ENCODE measurements around the gene GBX2. TPM values are rescaled to one million over a fixed set of nuclear protein-coding genes. Genes with fewer than 3 reads are reported as not detected.

The GBX2 gene
- total RNA-seq, 1 experiment from 2014 or later = 5.9 TPM

DNA sequence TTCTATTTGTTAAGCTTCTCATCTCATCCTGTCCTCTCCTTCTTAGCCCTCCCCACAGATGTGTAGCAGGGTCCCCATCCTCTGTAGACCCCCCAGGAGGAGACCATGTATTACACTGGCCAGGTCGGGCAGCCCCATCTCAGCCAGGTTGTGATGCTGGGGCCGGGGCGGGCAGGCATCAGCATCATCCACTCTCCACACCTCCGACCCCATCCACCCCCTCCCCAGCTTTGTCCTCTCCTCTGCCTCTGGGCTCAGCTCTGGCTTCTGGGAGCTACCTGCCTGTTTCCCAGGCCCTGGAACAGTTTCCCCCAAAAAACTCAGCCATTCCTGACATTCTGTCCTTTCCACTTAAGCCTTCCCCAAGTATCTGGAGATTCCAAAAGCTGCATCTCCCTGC is 49.2 kb downstream of the GBX2 start (continued):
- TF ChIP-seq, protein P1, sequence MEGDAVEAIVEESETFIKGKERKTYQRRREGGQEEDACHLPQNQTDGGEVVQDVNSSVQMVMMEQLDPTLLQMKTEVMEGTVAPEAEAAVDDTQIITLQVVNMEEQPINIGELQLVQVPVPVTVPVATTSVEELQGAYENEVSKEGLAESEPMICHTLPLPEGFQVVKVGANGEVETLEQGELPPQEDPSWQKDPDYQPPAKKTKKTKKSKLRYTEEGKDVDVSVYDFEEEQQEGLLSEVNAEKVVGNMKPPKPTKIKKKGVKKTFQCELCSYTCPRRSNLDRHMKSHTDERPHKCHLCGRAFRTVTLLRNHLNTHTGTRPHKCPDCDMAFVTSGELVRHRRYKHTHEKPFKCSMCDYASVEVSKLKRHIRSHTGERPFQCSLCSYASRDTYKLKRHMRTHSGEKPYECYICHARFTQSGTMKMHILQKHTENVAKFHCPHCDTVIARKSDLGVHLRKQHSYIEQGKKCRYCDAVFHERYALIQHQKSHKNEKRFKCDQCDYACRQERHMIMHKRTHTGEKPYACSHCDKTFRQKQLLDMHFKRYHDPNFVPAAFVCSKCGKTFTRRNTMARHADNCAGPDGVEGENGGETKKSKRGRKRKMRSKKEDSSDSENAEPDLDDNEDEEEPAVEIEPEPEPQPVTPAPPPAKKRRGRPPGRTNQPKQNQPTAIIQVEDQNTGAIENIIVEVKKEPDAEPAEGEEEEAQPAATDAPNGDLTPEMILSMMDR (IDR thresholded peaks at IDR 0.05 in 2 of 3, conservative IDR thresholded peaks at IDR 0.05 in 1 of 3; ENCODE audit: borderline replicate concordance in 1 of 3, insufficient read depth in 1 of 3, low read depth in 2 of 3, low read length in 2 of 3) = no peak
- no peak for TF ChIP-seq SP1 (IDR thresholded peaks at IDR 0.05; ENCODE audit: low read depth)
- no peak for TF ChIP-seq JUND (IDR thresholded peaks at IDR 0.05)
- TF ChIP-seq EGR1 (IDR thresholded peaks at IDR 0.05; ENCODE audit: low read depth) = no peak

DNA sequence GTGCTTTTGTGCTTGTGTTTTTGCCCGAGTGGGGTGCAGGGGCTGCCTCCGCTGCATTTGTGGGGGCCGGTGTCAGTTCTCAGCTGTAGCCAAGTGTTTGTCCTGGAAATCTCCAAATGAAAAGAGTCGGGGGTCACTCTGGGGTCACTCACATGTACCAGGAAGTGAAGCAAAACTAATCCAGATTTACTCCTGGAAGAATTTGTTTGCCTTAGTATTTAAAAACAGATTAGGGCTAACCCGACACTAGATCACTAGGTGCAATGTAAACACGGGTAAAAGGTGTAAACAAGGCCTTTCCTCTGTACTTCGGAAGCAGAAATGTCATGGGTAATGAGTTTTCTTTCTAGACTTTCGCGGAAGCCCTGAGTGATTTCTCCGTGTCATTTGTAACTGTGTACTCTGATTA is 50.3 kb downstream of the GBX2 start:
- no peak for DNase-seq (ENCODE audit: low read depth, low spot score)
- CTCF ChIA-PET = no interaction called here
- H3K4me1 ChIP-seq (ENCODE audit: control insufficient read depth in 1 of 2, insufficient read depth in 2 of 2, low read length in 2 of 2) = no peaks in the 10 kb centered on the region
- H4K20me1 ChIP-seq (ENCODE audit: insufficient read depth) = no peaks in the 10 kb centered on the region
- intact Hi-C loops (cut with micrococcal nuclease) = no loop called here
- H3K27ac ChIP-seq (ENCODE audit: low read depth, low read length) = no peak overlapping the region
- TF ChIP-seq EGR1 (IDR thresholded peaks at IDR 0.05; ENCODE audit: low read depth) (no peak), SP1 (IDR thresholded peaks at IDR 0.05; ENCODE audit: low read depth) (no peak), EZH2phosphoT487 (IDR thresholded peaks at IDR 0.05; ENCODE audit: borderline replicate concordance) (no peak), JUND (IDR thresholded peaks at IDR 0.05) (no peak), POLR2A (IDR thresholded peaks at IDR 0.05; ENCODE audit: borderline replicate concordance, extremely low read depth, insufficient read depth, insufficient read length) (no peak), FOSL1 (IDR thresholded peaks at IDR 0.05; ENCODE audit: low read depth) (no peak), POLR2AphosphoS5 (IDR thresholded peaks at IDR 0.05; ENCODE audit: low read depth, low read length) (no peak), SIN3A (IDR thresholded peaks at IDR 0.05; ENCODE audit: low read depth) (no peak), ZFX (IDR thresholded peaks at IDR 0.05) (no peak), RAD21 (IDR thresholded peaks at IDR 0.05; ENCODE audit: low read depth) (no peak), CBX3 (IDR thresholded peaks at IDR 0.05; ENCODE audit: low read depth) (no peak)
- TF ChIP-seq, protein P2, sequence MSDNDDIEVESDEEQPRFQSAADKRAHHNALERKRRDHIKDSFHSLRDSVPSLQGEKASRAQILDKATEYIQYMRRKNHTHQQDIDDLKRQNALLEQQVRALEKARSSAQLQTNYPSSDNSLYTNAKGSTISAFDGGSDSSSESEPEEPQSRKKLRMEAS (IDR thresholded peaks at IDR 0.05) = no peak
- TF ChIP-seq, protein P3, sequence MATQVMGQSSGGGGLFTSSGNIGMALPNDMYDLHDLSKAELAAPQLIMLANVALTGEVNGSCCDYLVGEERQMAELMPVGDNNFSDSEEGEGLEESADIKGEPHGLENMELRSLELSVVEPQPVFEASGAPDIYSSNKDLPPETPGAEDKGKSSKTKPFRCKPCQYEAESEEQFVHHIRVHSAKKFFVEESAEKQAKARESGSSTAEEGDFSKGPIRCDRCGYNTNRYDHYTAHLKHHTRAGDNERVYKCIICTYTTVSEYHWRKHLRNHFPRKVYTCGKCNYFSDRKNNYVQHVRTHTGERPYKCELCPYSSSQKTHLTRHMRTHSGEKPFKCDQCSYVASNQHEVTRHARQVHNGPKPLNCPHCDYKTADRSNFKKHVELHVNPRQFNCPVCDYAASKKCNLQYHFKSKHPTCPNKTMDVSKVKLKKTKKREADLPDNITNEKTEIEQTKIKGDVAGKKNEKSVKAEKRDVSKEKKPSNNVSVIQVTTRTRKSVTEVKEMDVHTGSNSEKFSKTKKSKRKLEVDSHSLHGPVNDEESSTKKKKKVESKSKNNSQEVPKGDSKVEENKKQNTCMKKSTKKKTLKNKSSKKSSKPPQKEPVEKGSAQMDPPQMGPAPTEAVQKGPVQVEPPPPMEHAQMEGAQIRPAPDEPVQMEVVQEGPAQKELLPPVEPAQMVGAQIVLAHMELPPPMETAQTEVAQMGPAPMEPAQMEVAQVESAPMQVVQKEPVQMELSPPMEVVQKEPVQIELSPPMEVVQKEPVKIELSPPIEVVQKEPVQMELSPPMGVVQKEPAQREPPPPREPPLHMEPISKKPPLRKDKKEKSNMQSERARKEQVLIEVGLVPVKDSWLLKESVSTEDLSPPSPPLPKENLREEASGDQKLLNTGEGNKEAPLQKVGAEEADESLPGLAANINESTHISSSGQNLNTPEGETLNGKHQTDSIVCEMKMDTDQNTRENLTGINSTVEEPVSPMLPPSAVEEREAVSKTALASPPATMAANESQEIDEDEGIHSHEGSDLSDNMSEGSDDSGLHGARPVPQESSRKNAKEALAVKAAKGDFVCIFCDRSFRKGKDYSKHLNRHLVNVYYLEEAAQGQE (IDR thresholded peaks at IDR 0.05; ENCODE audit: low read depth) = no peak
- TF ChIP-seq, protein P4, sequence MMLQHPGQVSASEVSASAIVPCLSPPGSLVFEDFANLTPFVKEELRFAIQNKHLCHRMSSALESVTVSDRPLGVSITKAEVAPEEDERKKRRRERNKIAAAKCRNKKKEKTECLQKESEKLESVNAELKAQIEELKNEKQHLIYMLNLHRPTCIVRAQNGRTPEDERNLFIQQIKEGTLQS (IDR thresholded peaks at IDR 0.05) = no peak
- H3K9me2 ChIP-seq (ENCODE audit: insufficient read depth) = no peaks in the 10 kb centered on the region
- H3K9ac ChIP-seq (ENCODE audit: low read length) = no peak overlapping the region
- no peak for ATAC-seq
- H3K36me3 ChIP-seq (ENCODE audit: control insufficient read depth in 1 of 2, insufficient read depth in 2 of 2, low read length in 2 of 2) = no peaks in the 10 kb centered on the region
- no peak overlapping the region for H3K4me3 ChIP-seq (replicated peaks in 1 of 2; ENCODE audit: low read depth in 1 of 2, low read length in 2 of 2)
- H3K9me3 ChIP-seq (ENCODE audit: control insufficient read depth in 1 of 2, insufficient read depth in 1 of 2, low read depth in 1 of 2, low read length in 2 of 2) = no peaks in the 10 kb centered on the region
- H2AFZ ChIP-seq (ENCODE audit: low read depth, low read length, poor library complexity, severe bottlenecking) = no peak overlapping the region
- H3K27me3 ChIP-seq (ENCODE audit: insufficient read depth, low read length) = no peaks in the 10 kb centered on the region
- RAD21 ChIA-PET (ENCODE audit: low non-redundant PET in 1 of 2, low total read pairs in 2 of 2, uncharacterized antibody in 2 of 2, unreplicated experiment in 2 of 2) = no interaction called here
- POLR2A ChIA-PET = interaction anchor here (0.6 kb wide), 1 partner anchor 803 kb away, joined by 3 read pairs; no protein-coding TSS in a partner anchor
- no peaks in the 10 kb centered on the region for H3K79me2 ChIP-seq (ENCODE audit: insufficient read depth, low read length)
- no peak overlapping the region for H3K4me2 ChIP-seq (ENCODE audit: low read length)
- no TSS peak for BruUV-seq (replicated peaks)
